Prostate gland (tissue), 2 donors: ENCODE data around the gene ITGA4.

Source experiments
- CTCF ChIP-seq, 4 experiments: fragments of 200-600 bp in 2 of 4; fragments of 450-650 bp in 2 of 4; sonication (generic) in 2 of 4; IDR thresholded peaks; 1 replicate in 3 of 4; 2 replicates in 1 of 4; pipeline ENCODE4 v1.5.1; 2016 to 2019; ENCODE audit warnings: antibody characterized with exemption in 4 of 4, mild to moderate bottlenecking in 2 of 4, moderate library complexity in 2 of 4
- POLR2A ChIP-seq: fragments of 450-650 bp; IDR thresholded peaks from one replicate; pipeline ENCODE4 v1.6.1; 2016; ENCODE audit warnings: antibody characterized with exemption, mild to moderate bottlenecking
- POLR2AphosphoS5 ChIP-seq: sonication (generic); formaldehyde crosslinking; IDR thresholded peaks from one replicate; pipeline ENCODE4 v1.6.1; 2017; ENCODE audit warnings: antibody characterized with exemption

GRCh38 chr2:181515719-181516118, 58.5 kb downstream of the ITGA4 start:
- no peak for TF ChIP-seq CTCF (IDR thresholded peaks at IDR 0.05)
- TF ChIP-seq POLR2A = no peak
- no peak for TF ChIP-seq POLR2AphosphoS5
